Epithelial cell of proximal tubule (primary cell): Measurements from ENCODE around the gene TIMM13. TPM values are rescaled to one million over a fixed set of nuclear protein-coding genes. Genes with fewer than 3 reads are reported as not detected.

Experiments used
- DNase-seq: peaks from one replicate; pipeline ENCODE4 v3.0.0-alpha.2; 2011; ENCODE audit warnings: low read depth
- H3K4me3 ChIP-seq: 2 replicates; pipeline ENCODE4 v1.5.1; 2011; ENCODE audit warnings: low read depth, mild to moderate bottlenecking, low read length
- CTCF ChIP-seq: conservative IDR thresholded peaks from 2 replicates; pipeline ENCODE4 v1.5.1; 2012; ENCODE audit warnings: low read depth, mild to moderate bottlenecking, low read length
- total RNA-seq: library from RNA; depleted of rRNA; stranded (reverse); fragments of >200 nt; gene quantifications from 2 replicates; pipeline ENCODE4 v1.2.3, GENCODE V29; 2015

The TIMM13 gene
- total RNA-seq, 1 donor from 2014 or later: 100 TPM

GRCh38 chr19:2443116-2443784, 15.9 kb upstream of the TIMM13 start:
- TF ChIP-seq CTCF: no peak
- DNase-seq: no peak
- no peak overlapping the region for H3K4me3 ChIP-seq

DNA sequence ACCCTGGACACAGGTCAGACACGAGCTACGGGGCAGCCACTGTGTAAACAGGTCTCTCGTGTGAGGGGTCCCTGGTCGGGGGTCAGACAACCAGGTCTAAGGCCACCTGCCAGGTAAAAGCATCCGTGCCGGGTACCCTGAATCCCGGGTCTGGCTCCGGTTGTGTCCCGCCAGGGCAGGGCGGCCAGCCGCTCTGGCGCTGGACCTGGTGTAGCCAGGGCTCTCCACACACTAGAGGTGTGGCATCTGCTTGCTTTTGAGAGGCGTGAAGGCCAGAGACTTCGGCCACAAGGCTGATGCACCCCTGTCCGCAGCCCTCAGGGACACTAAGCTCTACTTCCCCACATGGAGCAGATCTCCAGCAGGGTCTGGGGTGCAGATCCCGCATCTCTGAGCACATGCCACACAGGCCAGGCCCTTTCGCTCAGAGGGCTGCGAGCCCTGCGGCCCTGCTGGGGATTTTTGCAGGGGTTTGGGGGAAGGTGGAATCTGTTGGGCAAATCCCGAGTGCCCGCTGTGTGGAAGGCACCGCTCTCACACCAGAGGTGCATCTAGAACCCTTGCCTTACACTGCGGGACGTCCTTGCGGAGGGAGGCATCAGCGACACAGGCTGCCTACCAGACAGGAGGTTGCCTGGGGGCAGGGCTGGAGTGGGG, 13.8 kb upstream of the TIMM13 start:
- no peak overlapping the region for H3K4me3 ChIP-seq
- no peak for TF ChIP-seq CTCF

DNA sequence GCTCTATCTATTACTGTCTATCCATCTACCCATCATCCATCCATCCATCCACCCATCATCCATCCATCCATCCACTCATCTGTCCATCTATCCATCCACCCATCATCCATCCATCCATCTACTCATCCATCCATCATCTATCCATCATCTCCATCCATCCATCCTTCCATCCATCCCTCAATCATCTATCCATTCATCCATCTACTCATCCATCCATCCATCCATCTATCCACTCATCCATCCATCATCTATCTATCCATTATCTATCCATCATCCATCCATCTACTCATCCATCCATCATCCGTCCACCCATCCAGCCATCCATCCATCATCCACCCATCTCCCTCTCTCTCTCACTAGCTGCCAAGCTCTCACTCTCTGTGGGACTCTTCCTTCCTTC, 13.1 kb upstream of the TIMM13 start:
- no peak for TF ChIP-seq CTCF
- H3K4me3 ChIP-seq: no peak overlapping the region
- no peak for DNase-seq

More for the DNA sequence above, 13.8 kb upstream of the TIMM13 start:
- no peak for DNase-seq

- H3K4me3 ChIP-seq: no peak overlapping the region
- no peak for TF ChIP-seq CTCF
- no peak for DNase-seq
These were observed 10.8 kb upstream of the TIMM13 start for GRCh38 chr19:2438178-2438577.

GRCh38 chr19:2436926-2437325, 9.5 kb upstream of the TIMM13 start:
- H3K4me3 ChIP-seq: no peak overlapping the region
- TF ChIP-seq CTCF: no peak

DNA sequence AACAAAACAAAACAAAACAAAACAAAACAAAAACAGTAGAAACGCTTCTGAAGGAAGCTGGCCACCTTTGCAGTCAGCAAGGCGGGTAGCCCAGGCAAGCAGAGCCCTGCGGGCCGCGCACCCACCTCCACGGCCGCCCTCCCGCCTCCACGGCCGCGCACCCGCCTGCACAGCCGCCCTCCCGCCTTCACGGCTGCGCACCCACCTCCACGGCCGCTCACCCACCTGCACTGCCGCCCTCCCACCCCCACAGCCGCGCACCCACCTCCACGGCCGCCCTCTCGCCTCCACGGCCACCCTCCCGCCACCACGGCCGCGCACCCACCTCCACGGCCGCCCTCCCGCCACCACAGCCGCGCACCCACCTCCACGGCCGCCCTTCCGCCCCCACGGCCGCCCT, 9.0 kb upstream of the TIMM13 start:
- no peak overlapping the region for H3K4me3 ChIP-seq
- no peak for TF ChIP-seq CTCF
- no peak for DNase-seq

More at GRCh38 chr19:2436926-2437325, 9.5 kb upstream of the TIMM13 start:
- DNase-seq: no peak

DNA sequence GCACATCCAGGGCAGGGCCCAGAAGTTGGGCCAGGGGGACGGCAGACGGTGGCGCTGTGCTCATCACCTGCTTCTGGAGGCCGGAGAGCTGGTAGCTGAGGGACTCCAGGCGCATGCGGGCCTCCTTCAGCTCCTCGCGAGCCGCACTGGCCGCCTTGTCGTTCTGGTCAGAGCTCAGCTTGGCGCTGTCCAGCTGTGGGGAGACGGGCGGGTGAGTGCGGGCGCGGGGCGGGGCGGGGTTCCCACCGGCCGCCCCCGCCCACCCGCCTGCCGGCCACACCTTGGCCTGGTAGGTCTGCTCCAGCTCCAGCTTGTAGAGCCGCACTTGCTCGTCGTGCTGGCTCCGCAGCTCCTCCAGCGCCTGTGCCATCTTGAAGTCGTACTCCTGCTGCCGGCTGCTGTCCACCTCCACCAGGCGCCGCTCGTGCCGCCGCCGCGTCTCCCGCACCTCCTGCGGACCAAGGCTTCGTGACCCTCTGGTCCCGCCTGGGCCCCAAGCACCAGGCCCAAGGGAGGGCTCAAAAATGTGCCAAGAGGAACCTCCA, 7.4 kb upstream of the TIMM13 start:
- no peak overlapping the region for H3K4me3 ChIP-seq
- no peak for DNase-seq
- no peak for TF ChIP-seq CTCF
